WTC11 (cell line): ENCODE data around the gene NDUFA3. TPM values are rescaled to one million over a fixed set of nuclear protein-coding genes. Genes with fewer than 3 reads are reported as not detected.

ENCODE experiments used
- ATAC-seq: fragments of 200-7000 bp; cut with Tn5 transposase; 2 replicates; pipeline ENCODE4 v1.10.0; 2021; ENCODE audit warnings: mild to moderate bottlenecking, moderate library complexity
- CTCF ChIA-PET: fragments of 300-600 bp; sonication (Branson Sonifier 250); formaldehyde crosslinking; loops from one replicate; lab custom pipeline; 2021; ENCODE audit warnings: antibody characterized with exemption; lab: Charles Lee
- POLR2A ChIA-PET: fragments of 350-600 bp; sonication (Branson Sonifier 250); formaldehyde crosslinking; loops from one replicate; lab custom pipeline; 2021; ENCODE audit warnings: antibody characterized with exemption; lab: Charles Lee
- DNase-seq: peaks from one replicate; pipeline ENCODE4 v3.0.0; 2021; ENCODE audit warnings: low spot score
- H3K27ac Mint-ChIP-seq: 2 replicates; pipeline ENCODE4 v1.8.0; 2021; ENCODE audit warnings: mixed read lengths
- H3K27me3 Mint-ChIP-seq: 2 replicates; pipeline ENCODE4 v1.8.0; 2021; ENCODE audit warnings: low read depth, mild to moderate bottlenecking, moderate library complexity, mixed read lengths
- H3K36me3 Mint-ChIP-seq: 2 replicates; pipeline ENCODE4 v1.8.0; 2021; ENCODE audit warnings: mixed read lengths
- H3K4me1 Mint-ChIP-seq: 2 replicates; pipeline ENCODE4 v1.8.0; 2022; ENCODE audit warnings: mixed read lengths
- H3K4me3 Mint-ChIP-seq: 2 replicates; pipeline ENCODE4 v1.8.0; 2021; ENCODE audit warnings: mild to moderate bottlenecking, moderate library complexity, mixed read lengths
- H3K9me3 Mint-ChIP-seq: 2 replicates; pipeline ENCODE4 v1.8.0; 2021; ENCODE audit warnings: mixed read lengths
- CREB1 ChIP-seq: sonication (generic); formaldehyde crosslinking; IDR thresholded peaks from 2 replicates; pipeline ENCODE4 v1.8.0; 2023; ENCODE audit warnings: mild to moderate bottlenecking, missing genetic modification reagents
- CREM ChIP-seq: sonication (generic); formaldehyde crosslinking; IDR thresholded peaks from 2 replicates; pipeline ENCODE4 v1.8.1; 2022; ENCODE audit warnings: mild to moderate bottlenecking, missing genetic modification reagents, moderate library complexity
- FOXJ3 ChIP-seq: sonication (generic); formaldehyde crosslinking; IDR thresholded peaks from 2 replicates; pipeline ENCODE4 v1.9.0; 2021; ENCODE audit warnings: missing genetic modification reagents, mild to moderate bottlenecking, borderline replicate concordance
- FOXP1 ChIP-seq: sonication (generic); formaldehyde crosslinking; IDR thresholded peaks from 2 replicates; pipeline ENCODE4 v1.8.0; 2022; ENCODE audit warnings: missing genetic modification reagents, mild to moderate bottlenecking, moderate library complexity, borderline replicate concordance
- GABPB1 ChIP-seq: sonication (generic); formaldehyde crosslinking; IDR thresholded peaks from 2 replicates; pipeline ENCODE4 v1.8.1; 2023; ENCODE audit warnings: mild to moderate bottlenecking, missing genetic modification reagents
- JUN ChIP-seq: sonication (generic); formaldehyde crosslinking; IDR thresholded peaks from 2 replicates; pipeline ENCODE4 v1.8.0; 2023; ENCODE audit warnings: mild to moderate bottlenecking, missing genetic modification reagents
- KAT7 ChIP-seq: sonication (generic); formaldehyde crosslinking; IDR thresholded peaks from 2 replicates; pipeline ENCODE4 v1.8.1; 2023; ENCODE audit warnings: missing genetic modification reagents, mild to moderate bottlenecking, borderline replicate concordance
- MXD4 ChIP-seq: fragments of 250-450 bp; sonication (Bioruptor Pico); IDR thresholded peaks from 2 replicates; pipeline ENCODE4 v1.8.0; 2021; ENCODE audit warnings: mild to moderate bottlenecking, moderate library complexity, borderline replicate concordance
- NFATC4 ChIP-seq: fragments of 250-450 bp; sonication (Bioruptor Pico); IDR thresholded peaks from 2 replicates; pipeline ENCODE4 v1.9.0; 2021; ENCODE audit warnings: mild to moderate bottlenecking
- NR2C2 ChIP-seq: sonication (generic); formaldehyde crosslinking; IDR thresholded peaks from 2 replicates; pipeline ENCODE4 v1.8.0; 2022; ENCODE audit warnings: mild to moderate bottlenecking, missing genetic modification reagents
- OVOL2 ChIP-seq: fragments of 250-450 bp; sonication (Bioruptor Pico); IDR thresholded peaks from 2 replicates; pipeline ENCODE4 v1.9.0; 2021; ENCODE audit warnings: mild to moderate bottlenecking, borderline replicate concordance
- PRRX2 ChIP-seq: fragments of 250-450 bp; sonication (Bioruptor Pico); IDR thresholded peaks from 2 replicates; pipeline ENCODE4 v1.8.0; 2021; ENCODE audit warnings: mild to moderate bottlenecking
- RELA ChIP-seq: sonication (generic); formaldehyde crosslinking; IDR thresholded peaks from 2 replicates; pipeline ENCODE4 v1.8.1; 2022; ENCODE audit warnings: missing genetic modification reagents, mild to moderate bottlenecking, borderline replicate concordance
- SMAD3 ChIP-seq: sonication (generic); formaldehyde crosslinking; IDR thresholded peaks from 2 replicates; pipeline ENCODE4 v1.8.0; 2022; ENCODE audit warnings: missing genetic modification reagents, mild to moderate bottlenecking, borderline replicate concordance
- TCF7 ChIP-seq: sonication (generic); formaldehyde crosslinking; IDR thresholded peaks from 2 replicates; pipeline ENCODE4 v1.8.0; 2022; ENCODE audit warnings: mild to moderate bottlenecking, low read depth, missing genetic modification reagents, moderate library complexity
- ZBTB43 ChIP-seq: sonication (generic); formaldehyde crosslinking; IDR thresholded peaks from 2 replicates; pipeline ENCODE4 v1.8.1; 2023; ENCODE audit warnings: mild to moderate bottlenecking, missing genetic modification reagents
- ZNF219 ChIP-seq: sonication (generic); formaldehyde crosslinking; IDR thresholded peaks from 2 replicates; pipeline ENCODE4 v1.8.0; 2023; ENCODE audit warnings: missing genetic modification reagents, mild to moderate bottlenecking, borderline replicate concordance
- ZNF232 ChIP-seq: sonication (generic); formaldehyde crosslinking; IDR thresholded peaks from 2 replicates; pipeline ENCODE4 v1.8.0; 2022; ENCODE audit warnings: mild to moderate bottlenecking, missing genetic modification reagents
- ZNF396 ChIP-seq: fragments of 250-450 bp; sonication (Bioruptor Pico); IDR thresholded peaks from 2 replicates; pipeline ENCODE4 v1.8.0; 2021; ENCODE audit warnings: mild to moderate bottlenecking, moderate library complexity, borderline replicate concordance
- ZNF671 ChIP-seq: fragments of 250-450 bp; sonication (Bioruptor Pico); IDR thresholded peaks from 2 replicates; pipeline ENCODE4 v1.8.0; 2021; ENCODE audit warnings: mild to moderate bottlenecking
- total RNA-seq: library from RNA; stranded (reverse); gene quantifications from 3 replicates; pipeline ENCODE4 v1.2.3, GENCODE V29; 2021
- TF ChIP-seq, protein P1 (sequence below): sonication (generic); formaldehyde crosslinking; conservative IDR thresholded peaks from 2 replicates; pipeline ENCODE4 v1.8.1; 2022; ENCODE audit warnings: mild to moderate bottlenecking, missing genetic modification reagents
- TF ChIP-seq, protein P2 (sequence below): fragments of 250-450 bp; sonication (Bioruptor Pico); conservative IDR thresholded peaks from 2 replicates; pipeline ENCODE4 v1.9.0; 2021; ENCODE audit warnings: mild to moderate bottlenecking
- TF ChIP-seq, protein P3 (sequence below): sonication (generic); formaldehyde crosslinking; IDR thresholded peaks from 2 replicates; pipeline ENCODE4 v1.8.0; 2022; ENCODE audit warnings: mild to moderate bottlenecking, missing genetic modification reagents

The NDUFA3 gene
- total RNA-seq, 1 experiment from 2014 or later: 181 TPM

GRCh38 chr19:54153731-54154326 is 51.2 kb downstream of the NDUFA3 start (continued):
- TF ChIP-seq, protein P1, sequence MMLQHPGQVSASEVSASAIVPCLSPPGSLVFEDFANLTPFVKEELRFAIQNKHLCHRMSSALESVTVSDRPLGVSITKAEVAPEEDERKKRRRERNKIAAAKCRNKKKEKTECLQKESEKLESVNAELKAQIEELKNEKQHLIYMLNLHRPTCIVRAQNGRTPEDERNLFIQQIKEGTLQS: no peak
- TF ChIP-seq ZNF396 (CRISPR knock-in tag) (no peak), FOXP1 (CRISPR knock-in tag) (no peak), PRRX2 (no peak), CREM (CRISPR knock-in tag) (no peak)

DNA sequence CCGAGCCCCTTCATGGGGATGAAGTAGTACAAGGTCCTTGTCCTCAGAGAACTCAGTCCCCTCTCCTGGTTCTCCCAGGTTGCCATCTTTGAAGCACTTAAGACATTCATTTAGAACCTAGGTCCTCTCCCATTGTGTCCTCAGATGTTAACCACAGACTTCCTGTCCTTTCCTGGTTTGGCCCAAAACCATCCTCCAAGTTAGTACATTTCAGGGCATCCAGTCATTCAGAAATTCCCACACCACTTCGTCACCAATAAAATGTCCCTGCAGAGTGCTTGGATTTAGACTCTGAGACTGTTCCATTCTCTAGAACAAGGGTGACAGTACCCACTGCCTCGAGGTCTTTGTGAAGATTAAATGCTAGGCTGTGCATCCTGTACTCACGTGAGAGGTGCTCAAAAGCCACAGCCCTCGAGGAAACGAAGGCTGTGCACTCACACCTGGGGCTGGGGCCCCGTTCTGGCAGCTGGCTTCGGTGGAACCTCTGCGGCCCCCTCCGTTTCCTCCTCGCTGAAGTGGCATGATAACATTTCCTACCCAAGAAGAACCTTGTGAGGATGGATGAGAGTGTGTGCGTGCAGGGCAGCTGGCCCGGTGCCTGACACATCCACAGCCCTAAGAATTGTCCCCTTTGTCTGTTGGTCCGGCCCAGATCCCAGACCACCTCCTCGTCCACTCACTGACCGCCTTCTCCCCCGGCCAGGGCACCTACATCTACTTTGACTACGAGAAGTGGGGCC is 52.1 kb downstream of the NDUFA3 start:
- H3K4me1 Mint-ChIP-seq: 0 out of 2 replicates have a peak, but pooled peaks cover 9% of the 10 kb centered on the region
- 0 out of 2 replicates have a peak overlapping the region, but pooled peaks have one; percentile 57 for H3K27ac Mint-ChIP-seq
- TF ChIP-seq NFATC4 (CRISPR knock-in tag) (no peak), SMAD3 (CRISPR knock-in tag) (no peak), TCF7 (CRISPR knock-in tag) (no peak), RELA (CRISPR knock-in tag) (no peak), KAT7 (CRISPR knock-in tag) (no peak), JUN (CRISPR knock-in tag) (no peak), NR2C2 (no peak), MXD4 (CRISPR knock-in tag) (no peak)
- TF ChIP-seq, protein P2, sequence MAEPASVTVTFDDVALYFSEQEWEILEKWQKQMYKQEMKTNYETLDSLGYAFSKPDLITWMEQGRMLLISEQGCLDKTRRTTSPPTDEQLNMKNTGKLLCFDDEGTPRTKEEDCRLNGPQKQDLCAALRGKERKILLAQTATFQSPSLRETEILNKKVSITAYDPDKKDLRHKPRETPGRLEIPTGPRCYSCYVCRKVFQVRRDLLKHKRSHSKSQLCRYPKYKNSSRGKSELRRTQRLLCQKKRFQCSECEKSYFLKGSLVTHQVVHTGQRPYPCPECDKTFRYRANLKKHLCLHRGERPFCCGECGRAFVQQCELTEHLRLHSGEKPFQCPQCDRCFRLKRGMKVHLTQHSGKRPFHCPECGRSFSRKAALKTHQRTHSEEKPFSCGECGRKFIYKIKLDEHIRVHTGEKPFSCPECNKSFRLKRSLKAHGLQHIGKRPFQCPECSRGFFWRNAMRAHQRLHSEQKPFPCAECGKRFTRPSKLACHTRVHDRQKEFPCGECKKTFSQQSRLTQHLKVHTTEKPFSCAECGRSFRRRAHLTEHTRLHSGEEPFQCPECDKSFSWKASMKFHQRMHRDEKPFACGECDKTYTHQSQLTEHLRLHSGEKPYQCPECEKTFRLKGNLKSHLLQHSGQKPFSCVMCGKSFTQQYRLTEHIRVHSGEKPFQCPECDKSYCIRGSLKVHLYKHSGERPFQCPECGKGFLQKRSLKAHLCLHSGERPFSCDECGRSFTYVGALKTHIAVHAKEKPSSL (CRISPR knock-in tag): no peak
- TF ChIP-seq, protein P3, sequence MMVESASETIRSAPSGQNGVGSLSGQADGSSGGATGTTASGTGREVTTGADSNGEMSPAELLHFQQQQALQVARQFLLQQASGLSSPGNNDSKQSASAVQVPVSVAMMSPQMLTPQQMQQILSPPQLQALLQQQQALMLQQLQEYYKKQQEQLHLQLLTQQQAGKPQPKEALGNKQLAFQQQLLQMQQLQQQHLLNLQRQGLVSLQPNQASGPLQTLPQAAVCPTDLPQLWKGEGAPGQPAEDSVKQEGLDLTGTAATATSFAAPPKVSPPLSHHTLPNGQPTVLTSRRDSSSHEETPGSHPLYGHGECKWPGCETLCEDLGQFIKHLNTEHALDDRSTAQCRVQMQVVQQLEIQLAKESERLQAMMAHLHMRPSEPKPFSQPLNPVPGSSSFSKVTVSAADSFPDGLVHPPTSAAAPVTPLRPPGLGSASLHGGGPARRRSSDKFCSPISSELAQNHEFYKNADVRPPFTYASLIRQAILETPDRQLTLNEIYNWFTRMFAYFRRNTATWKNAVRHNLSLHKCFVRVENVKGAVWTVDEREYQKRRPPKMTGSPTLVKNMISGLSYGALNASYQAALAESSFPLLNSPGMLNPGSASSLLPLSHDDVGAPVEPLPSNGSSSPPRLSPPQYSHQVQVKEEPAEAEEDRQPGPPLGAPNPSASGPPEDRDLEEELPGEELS (CRISPR knock-in tag): no peak
- DNase-seq: no peak
- H3K9me3 Mint-ChIP-seq: no peaks in the 10 kb centered on the region
- no peak overlapping the region for H3K4me3 Mint-ChIP-seq
- peaks cover 56% of the 10 kb centered on the region for H3K36me3 Mint-ChIP-seq
- no peak for ATAC-seq
- POLR2A ChIA-PET: interaction anchor here (1.3 kb wide), 1 partner anchor 18 kb away, joined by 5 read pairs; the partner anchor contains the start of gene CNOT3
- H3K27me3 Mint-ChIP-seq: no peaks in the 10 kb centered on the region
- CTCF ChIA-PET: no interaction called here

DNA sequence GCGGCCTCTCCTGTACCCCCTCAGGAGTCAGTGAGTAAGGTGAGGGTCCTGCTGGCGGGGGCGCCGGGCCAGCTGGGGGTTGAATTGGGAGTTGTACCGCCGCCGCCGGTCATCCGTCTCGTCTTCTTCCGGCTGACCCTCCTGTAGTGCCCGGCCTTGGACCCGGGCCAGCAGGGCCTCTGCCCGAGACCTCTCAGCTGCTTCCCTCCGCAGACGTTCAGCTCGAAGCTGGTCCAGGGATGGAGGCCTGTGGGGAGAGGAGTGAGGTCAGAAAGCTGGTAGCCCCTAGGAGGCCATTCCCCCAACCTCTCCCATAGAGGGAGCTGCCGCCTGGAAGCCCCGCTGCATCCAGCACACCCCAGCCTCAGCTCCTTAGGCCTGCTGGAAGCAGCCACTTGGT is 53.0 kb downstream of the NDUFA3 start:
- Mint-ChIP-seq H3K4me1 (peaks cover 12% of the 10 kb centered on the region), H3K36me3 (peaks cover 49% of the 10 kb centered on the region), H3K27ac (no peak overlapping the region), H3K4me3 (no peak overlapping the region), H3K27me3 (no peaks in the 10 kb centered on the region; the same call in 1 of the 2 replicates), H3K9me3 (no peaks in the 10 kb centered on the region)
- peak; percentile 3 for ATAC-seq
- ChIA-PET CTCF (interaction anchor here (0.5 to 1.4 kb wide), 4 partner anchors 9 to 408 kb away, joined by 3 to 7 read pairs (median 4); partner anchors contain the start of gene CNOT3), POLR2A (interaction anchor here (0.9 to 1.3 kb wide), 2 partner anchors 8 to 19 kb away, joined by 3 to 5 read pairs; partner anchors contain the start of gene CNOT3)
- peak; percentile 38 for DNase-seq
- TF ChIP-seq OVOL2 (CRISPR knock-in tag) (no peak), GABPB1 (CRISPR knock-in tag) (no peak), FOXJ3 (CRISPR knock-in tag) (no peak), JUN (CRISPR knock-in tag) (no peak), ZNF671 (CRISPR knock-in tag) (no peak), ZBTB43 (CRISPR knock-in tag) (no peak), RELA (CRISPR knock-in tag) (no peak), CREB1 (CRISPR knock-in tag) (no peak), MXD4 (CRISPR knock-in tag) (no peak), ZNF232 (CRISPR knock-in tag) (no peak), ZNF219 (no peak)
- TF ChIP-seq, protein P1: no peak
